Activated T-helper 1 cell treated with Interleukin-2 at 50 U/mL for 16 hours (primary cell): ENCODE data around the gene POLR3H.
A peak's percentile ranks its signal among the peaks of the same experiment; 100 is the strongest.

Experiments
- DNase-seq: peaks from one replicate; pipeline ENCODE4 v3.0.0-alpha.2; 2020; ENCODE audit warnings: low read depth

Gene POLR3H

DNA sequence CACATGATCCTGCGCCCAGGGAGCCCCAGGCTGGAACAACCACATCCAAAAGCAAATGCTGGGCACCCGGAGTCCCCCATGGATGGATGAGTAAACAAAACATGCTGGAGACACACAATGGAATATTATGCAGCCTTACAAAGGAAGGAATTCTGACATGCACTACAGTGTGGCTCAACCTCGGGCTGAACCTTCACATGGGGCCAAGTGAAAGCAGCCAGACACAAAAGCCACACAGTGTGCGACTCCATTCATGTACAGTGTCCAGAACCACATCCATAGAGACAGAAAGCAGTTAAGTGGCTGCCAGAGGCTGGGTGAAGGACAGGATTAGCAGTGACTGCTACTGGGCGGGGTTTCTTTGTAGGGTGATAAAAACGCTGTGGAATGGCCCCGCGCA, 10.1 kb downstream of the POLR3H start:
- no peak for DNase-seq

DNA sequence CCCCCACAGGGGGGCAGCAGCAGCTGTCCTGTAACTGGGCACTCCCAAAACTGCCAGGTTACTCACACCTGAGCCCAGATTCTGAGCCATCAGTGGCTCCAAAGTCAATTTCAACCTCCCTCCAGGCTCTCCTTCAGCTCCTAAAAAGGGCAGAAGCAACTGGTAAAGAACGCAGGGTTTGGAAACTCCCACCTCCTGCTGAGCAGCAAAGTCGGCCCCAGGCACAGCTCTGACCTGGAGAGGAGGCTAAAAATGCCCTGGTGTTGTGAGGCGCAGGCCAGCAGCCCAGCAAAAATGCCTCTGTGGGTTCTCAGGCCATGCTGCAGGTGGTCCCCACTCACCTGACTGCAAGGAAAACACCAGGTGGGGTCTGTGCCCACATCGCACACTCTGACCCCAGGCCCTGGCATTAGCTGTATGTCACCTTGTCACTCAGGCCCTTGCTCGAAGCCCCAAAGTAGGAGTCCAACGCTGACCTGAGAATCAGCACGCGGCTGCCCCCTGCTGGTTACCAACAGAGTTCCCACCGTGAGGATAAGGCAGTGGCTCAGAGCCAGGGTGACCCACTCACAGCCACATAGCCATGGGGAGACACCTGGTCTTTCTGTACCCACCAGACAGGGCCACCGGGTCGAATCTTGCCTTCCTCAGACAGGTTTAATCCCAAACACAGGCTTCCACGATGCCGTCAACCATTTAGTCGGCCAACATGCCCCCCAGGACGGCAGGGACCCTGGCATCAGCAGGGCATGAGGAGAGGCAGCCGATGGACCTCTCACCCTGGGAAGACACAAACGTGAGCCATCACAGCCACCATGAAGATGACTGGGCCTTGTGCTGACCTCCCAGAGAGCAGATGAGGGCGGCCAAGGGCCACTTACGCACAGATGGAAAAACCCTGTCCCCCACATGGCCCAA, 11.1 kb downstream of the POLR3H start:
- DNase-seq = peak; percentile 38

DNA sequence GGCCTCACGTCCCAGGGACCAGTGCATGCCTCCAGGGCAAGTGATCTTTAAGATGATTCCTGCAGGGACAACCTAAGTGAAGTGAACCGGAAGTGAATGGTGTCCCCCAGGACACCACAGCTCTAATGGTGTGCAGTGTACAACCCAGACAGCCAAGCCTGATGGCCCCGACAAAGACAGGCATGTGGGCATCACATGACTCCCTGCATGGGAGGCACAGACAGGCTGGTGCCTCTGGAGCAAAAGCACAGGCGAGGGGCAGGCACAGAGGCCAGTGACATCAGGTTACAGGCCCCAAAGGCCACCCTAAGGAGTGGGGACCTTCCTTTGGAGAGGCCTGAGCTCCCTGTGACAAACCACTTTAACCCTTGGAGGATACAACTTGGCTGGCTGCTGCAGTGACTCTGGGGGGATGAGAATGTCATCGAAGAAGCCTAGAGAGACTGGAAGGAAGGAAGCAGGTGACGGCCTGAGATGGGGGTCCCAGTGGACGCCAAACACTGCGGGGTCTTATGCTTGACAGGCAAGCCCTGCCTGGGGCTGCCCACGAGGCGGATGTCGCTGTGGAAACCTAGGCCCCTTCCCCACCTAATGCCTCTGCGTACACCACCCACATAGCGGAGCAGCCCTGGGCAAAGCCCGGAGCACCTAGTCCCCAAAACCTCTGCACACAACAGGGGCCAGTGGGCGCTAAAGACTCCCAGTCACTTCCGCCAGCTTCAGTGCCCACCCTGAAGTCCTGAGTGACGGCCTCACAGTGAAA, 12.4 kb downstream of the POLR3H start:
- no peak for DNase-seq

DNA sequence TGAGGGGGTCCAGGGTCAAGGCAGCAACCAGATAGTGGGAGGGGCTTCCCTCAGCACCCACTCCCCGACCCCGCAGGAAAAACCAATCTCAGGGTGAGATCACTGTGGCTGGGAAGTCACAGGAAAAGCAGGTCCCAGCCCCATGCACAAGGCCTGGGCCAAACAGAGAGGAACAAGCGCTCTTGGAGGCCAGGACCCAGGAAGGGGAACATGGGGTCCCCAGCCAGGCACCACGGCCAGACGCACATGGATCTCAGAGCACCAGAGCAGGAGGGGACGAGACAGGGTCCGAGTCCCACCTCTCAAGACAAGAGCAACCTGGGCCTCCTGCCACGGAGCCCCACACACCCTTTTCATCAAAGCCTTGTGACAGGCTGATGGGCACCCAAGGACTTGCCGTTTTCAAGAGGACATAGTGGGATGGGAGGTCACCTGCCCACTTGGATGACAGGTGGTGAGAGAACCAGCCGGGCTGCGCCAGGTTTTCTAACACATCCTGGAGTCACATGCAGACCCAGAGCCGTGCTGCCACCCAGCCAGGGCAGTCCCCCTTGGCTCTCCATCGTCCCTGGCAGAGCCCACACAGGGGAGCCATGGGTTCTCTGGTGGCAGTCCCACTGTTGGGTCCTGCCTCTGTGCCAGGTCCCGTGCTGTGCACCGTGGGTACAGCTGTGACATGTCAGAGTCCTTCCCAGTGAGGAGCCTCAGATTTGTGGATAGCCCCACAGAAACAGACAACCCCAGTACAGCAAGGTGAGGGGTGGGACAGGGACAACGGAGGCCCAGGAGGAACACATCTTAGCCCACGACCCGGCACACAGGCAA, 13.2 kb downstream of the POLR3H start:
- DNase-seq = no peak

DNA sequence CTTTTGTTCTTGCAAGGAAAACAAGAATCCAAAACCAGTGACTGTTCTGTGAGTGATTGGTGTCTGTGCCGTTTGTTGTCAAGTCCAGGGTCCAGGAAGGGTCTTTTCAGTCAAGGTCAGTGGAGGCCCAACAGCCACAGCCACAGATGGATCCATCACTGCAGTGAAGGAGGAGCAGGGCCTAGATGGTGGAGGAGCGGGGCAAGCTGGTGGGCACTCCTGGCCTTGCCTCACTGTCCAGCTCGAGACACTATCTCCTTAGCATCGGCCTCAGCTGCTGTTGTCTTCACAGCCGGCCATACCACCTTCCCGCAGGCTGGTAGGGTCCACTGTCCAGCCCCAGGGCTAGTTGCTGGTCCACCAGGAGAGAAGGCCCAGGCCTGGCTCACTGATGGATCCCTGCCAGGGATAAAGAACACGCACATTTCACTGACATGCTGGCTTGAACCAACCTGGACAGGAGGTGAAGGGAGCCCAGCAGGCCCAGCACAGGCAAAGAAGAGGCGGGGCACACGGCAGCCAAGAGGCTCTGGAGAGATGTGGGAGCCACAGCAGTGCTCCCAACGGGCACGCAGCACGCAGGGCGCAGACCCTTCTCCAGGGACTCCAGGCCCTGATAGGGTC, 15.2 kb downstream of the POLR3H start:
- DNase-seq = no peak

DNA sequence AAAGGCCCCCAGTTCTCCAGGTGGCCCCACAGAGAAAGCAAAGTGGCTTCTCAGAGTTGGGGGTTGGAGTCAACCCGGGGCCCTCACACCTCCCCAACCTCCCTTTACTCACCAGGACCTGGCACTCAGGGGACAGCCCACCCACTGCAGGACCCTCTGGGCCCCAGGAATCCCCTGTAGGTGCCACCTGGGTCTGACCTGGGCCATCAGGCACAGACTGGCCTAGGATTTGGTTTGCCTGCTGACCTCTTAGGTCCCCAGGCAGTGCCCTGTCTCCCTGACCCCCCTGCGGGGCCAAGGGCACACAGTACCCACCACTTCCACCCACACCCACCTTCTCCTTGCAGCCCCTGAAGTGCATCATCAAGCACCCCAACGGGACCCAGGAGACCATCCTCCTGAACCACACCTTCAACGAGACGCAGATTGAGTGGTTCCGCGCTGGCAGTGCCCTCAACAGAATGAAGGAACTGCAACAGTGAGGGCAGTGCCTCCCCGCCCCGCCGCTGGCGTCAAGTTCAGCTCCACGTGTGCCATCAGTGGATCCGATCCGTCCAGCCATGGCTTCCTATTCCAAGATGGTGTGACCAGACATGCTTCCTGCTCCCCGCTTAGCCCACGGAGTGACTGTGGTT, 16.0 kb downstream of the POLR3H start:
- DNase-seq = no peak

DNA sequence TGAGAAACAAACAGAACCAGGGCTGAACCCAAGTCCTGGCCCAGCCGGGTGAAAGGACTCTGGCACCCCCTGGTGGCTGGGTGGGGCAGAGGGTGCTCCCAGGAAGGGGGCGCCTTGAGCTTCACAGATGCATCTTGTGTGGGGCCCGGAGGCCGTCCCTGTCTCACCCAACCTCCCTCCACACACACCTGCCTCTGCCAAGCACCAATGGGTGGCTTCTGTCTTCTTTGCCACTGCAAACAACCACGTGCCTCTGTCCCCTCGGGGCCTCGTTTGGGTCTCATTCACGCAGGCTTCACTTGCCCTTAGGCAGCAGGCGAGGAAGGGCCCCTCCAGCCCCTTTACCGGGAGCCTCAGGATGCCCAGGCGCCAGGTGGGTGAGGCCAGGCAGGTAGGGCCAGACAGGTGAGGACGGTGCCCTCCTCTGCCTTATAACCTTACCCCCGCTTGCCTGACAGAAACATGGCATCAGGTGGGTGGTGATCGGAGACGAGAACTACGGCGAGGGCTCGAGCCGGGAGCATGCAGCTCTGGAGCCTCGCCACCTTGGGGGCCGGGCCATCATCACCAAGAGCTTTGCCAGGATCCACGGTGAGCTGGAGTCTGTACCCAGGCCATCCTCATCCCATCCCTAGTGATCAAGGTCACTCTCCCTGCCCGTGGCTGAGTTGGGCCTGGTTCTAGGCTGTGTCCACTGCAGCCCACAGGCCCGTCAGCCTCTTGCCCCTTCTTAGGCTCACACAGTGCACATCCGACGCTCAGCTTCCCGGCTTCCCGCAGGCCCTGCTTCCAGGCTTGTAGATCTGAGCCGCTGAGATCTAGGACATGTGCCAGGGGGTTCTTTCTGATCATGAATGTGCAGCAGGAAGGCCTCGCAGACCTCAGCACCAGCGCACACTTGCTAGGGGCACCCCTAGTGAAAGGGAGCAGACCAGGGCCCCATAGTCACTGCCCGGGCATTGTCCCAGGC, 17.2 kb downstream of the POLR3H start:
- DNase-seq = peak; percentile 55

DNA sequence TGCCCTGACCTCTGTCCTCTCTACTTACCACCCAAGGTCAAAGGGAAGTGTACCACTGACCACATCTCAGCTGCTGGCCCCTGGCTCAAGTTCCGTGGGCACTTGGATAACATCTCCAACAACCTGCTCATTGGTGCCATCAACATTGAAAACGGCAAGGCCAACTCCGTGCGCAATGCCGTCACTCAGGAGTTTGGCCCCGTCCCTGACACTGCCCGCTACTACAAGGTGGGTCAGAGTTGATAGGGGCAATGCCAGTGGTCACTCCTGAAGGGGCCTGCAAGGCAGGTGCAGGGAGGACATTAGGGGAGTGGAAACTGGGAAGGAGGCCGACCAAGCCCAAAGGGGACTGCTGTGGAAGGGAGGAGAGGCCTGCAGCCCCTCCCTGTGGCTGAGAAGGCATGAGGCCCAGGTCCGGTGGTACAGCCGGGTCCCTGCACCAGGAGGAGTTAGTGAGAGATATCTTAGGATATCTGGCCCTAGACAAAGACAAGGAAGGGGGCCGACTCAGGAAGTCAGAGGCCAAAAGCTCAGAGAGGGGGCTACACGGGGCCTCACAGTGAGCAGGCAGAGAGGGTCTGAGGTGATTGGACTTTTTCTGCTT, 17.9 kb downstream of the POLR3H start:
- DNase-seq = no peak

DNA sequence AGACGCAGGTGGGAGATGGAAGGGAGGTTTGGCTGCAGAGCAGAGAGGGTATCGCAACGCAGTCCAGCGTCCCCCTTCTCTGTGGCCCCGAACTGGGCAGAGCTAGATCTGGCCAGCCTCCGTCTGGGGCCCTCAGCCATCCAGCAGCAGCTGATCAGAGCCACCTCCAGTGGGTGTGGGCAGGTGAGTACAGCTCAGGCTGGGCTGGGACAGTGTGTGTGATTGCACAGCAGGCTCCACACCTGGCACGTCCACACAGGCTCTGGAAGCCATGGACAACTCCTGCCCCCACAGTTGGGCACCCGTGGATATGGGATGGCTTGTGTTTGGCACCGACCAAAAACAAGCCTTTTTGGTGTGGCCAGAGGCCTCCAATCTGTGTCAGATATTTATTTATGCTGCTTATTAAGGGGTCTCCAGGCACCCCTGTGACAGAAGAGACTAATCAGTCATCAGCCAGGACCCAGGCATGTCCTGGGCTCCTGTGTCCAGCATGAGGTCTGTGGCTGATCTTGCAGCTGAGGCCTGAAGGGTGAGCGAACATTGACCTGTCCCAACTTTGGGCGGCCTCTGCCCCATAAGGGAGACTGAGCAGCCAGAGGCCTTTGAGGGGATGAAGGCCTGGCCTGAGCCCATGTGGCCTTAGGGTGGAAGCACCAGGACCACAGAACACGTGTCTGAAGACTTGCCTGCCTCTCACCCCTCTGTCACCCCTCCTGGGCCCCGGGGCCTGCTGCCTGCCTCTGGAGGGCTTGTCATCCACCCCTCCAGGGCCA, 18.6 kb downstream of the POLR3H start:
- no peak for DNase-seq

DNA sequence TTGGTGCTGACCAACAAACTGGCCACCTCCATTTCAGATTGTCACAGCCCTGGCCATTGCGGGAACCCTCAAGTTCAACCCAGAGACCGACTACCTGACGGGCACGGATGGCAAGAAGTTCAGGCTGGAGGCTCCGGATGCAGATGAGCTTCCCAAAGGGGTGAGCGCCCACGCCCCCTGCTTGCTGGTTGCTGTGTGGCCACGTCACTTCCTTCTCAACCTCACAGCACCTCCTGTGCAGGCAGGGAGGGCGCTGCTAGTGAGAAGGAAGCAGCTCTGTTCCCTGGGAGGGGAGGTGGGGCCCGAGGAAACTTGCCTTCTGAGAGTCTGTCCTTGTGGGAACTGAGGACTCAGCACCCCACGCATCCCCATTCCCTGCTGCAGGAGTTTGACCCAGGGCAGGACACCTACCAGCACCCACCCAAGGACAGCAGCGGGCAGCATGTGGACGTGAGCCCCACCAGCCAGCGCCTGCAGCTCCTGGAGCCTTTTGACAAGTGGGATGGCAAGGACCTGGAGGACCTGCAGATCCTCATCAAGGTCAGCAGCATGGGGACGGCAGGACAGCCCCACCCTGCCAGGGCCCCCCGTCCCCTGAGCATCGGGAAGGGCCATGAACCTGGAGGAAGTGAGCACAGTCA, 19.3 kb downstream of the POLR3H start:
- peak; percentile 47 for DNase-seq

DNA sequence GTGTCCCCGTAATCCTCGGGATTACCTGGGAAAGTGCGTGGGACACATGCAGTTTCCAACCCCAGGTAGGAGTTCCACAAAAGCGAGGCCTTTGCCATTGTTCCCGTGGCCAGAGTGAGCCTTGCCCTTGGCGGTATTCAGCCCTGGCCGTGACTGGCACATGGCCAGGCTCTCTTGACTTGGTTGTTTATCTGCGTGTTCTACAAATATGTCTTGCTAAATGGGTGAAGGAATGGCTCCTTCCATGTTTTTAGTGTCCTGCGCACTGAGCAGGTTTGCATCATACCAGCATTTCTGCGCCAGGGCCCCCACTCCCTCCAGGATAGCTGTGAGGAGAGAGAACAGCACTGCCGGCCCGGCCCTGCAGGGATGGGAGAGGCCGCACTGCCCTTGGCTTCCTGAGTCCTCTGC, 20.0 kb downstream of the POLR3H start:
- DNase-seq = no peak

DNA sequence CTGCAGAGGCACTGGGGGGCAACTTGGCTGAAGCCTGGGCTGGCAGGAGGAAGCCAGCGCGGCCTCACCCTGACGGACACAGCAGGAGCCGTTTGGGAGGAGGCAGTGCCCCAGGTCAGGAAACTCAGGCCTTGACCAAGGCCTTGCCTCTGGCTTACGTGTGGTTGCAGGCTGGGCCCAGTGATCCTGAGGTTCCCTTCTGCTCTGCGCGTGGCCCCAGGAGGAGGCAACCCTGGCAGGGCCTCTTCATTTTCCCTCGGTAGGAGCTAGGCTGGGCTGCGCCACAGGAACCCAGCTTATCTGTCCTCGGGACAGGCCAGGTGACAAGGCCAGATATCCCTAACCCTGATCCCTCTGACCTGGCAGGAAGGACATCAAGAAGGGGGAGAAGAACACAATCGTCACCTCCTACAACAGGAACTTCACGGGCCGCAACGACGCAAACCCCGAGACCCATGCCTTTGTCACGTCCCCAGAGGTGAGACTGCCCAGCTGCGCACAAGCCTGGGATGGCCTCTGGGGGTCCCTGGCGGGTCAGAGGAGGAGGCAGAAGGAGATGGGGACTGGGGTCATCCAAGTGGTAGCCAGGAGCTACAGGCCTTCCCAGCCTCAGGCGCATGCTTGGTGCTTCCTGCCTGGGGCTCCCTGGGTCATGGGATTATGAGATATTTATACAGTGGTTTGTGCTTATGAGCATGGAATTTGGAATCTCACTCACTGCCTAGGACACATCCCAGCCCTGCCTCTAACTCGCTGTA, 20.6 kb downstream of the POLR3H start:
- no peak for DNase-seq

DNA sequence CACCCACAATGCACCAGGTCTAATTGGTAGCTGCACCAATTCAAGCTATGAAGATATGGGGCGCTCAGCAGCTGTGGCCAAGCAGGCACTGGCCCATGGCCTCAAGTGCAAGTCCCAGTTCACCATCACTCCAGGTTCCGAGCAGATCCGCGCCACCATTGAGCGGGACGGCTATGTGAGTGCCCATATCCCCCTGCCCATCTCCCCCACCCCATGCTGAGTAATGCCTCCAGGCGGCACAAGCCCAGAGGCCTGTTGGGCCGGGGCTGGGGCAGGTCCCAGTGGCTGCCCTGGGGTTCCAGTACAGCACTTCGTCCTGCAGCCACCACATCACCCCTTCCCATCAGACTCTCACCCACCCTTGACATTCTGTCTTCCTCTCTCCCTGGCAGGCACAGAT, 21.5 kb downstream of the POLR3H start:
- no peak for DNase-seq

DNA sequence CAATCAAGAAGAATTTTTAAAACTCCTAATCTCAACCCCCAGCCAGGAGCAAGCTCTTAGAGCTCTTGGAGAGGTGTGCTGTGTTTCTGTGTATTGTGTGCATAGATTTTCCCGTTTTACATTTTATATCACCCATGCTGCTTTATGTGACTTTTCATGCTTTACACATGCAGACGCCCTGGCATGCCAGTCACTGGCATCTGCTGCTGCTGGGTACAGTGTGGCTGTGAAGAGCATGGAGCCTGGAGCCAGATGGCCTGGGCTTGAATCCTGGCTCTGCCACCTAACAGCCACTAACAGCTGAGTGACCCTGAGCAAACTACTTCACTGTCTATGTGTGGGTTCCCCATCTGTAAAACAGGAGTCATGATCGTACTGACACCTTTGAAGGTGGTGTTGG, 23.1 kb downstream of the POLR3H start:
- no peak for DNase-seq

DNA sequence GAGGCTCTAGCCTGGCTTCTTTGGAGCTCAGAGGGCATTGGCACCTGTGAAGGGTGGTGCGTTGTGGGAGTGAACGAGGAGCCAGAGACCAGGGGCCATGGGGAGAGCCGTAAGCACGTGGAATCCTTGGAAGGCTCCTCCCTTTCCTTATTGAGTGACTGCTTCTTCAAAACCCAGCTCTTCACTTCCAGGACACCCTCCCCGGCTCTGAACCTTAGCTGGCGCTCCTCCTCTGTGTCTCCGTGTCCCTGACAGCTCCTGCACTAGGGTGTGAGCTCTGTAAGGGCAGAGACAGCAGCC, 26.3 kb downstream of the POLR3H start:
- no peak for DNase-seq

DNA sequence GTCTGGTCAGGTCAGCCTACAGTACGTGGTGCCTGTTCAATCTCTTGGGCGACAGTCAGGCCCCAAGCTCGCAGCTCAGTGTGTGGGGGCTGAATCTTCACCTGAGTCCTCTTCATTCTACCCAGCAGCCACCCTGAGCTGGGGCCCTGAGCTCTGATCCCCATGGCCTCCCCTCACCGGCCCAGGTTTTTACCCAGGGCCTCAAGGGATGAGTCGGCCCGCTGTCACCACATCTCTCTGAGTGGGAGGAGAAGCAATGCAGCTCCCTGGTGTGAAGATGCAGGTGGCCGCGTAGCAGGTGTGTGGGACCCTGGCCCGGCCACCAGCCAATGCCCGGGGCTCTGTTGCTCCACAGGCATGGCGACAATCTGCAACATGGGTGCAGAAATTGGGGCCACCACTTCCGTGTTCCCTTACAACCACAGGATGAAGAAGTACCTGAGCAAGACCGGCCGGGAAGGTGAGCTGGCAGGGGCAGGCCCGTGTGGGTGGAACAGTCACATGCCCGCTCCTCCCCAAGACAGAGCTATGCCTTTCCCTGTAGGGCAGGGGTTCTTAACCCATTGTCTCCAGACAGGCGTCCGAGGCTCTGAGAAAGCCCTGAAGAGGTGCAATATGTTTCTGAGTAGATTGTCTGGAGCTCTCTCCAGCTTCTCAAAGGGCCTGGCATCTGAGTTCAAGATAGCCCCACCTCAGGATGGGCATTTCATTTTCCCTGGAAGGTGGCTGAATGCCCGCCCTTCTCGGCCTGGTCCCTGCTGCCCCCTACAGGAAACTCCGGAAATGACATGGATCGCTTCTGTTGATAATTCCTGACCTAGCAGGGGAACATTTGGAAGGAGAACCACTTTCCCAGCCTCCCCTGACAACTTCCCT, 26.9 kb downstream of the POLR3H start:
- no peak for DNase-seq

DNA sequence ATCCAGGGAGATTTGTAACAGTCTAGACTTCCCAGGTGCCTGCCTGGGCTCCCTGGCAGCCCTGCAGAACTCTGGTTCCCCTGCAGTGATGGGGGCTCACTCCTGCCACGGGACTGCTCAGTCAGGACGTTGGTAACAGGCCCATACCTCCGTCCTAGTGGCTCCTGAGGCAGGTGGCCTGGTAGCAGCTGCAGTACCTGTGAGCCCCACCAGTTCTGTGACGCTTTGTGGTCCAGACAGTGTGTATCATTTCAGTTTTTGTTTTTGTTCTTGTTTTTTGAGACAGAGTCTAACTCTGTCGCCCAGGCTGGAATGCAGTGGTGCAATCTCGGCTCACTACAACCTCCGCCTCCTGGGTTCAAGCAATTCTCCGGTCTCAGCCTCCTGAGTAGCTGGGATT, 27.8 kb downstream of the POLR3H start:
- DNase-seq = no peak
